Hepatic stellate cell (primary cell): ENCODE measurements around the gene C17orf67.

Experiments used
- DNase-seq: peaks from one replicate; pipeline ENCODE4 v3.0.0; 2011; ENCODE audit warnings: low spot score

Gene C17orf67

DNA sequence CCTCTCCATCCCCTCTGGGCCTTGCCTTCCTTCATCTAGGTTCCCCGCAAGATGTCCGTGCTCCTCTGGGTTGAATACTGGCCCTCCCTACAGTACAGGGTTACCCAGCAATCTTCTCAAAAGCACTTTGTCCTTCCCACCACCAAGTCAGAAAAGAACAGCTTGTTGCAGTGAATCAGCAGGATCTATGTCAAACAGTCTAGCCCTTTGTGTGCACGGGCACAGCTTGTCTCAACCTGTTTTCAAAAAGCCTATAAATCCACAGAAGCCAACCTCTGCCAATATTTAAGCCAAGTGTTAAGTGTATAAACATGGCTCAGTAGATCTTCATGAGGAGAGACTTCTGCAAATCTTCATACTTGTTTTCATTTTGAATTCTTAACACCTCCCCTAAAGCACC, 25.2 kb downstream of the C17orf67 start:
- DNase-seq = no peak

DNA sequence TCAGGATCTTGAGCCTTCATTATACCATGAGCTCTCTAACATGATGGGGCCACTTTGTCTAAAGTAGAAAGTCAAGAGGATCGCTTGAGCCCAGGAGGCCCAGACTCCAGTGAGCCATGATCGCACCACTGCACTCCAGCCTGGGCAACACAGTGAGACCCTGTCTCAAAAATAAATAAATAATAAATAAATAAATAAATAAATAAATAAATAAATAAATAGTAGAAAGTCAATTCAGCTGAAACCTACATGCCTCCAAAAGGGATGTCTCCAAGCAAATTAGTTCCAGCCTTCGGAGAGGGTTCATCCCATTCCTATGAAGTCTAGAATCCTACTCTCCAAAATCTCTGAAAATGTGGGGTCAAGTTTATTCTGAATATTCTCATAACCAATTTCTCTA, 26.0 kb downstream of the C17orf67 start:
- DNase-seq = no peak

DNA sequence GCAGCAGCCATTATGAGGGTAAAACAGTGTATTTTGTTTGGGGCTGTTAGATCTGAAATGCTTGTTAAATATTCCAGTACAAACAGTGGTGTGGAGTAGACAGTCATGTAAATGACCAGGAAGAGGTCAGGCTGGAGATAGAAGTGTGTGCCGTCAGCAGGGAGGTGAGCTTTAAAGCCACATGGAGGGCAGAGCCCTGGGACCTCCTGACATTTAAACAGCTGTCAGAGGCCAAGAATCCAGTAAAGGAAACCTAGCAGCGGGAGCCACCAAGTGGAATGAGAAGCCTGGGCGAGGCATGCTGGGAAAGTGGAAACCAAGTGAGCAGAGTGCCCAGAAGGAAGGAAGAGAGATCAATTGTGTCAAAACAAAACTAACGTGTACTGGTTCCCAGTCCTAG, 26.8 kb downstream of the C17orf67 start:
- no peak for DNase-seq

DNA sequence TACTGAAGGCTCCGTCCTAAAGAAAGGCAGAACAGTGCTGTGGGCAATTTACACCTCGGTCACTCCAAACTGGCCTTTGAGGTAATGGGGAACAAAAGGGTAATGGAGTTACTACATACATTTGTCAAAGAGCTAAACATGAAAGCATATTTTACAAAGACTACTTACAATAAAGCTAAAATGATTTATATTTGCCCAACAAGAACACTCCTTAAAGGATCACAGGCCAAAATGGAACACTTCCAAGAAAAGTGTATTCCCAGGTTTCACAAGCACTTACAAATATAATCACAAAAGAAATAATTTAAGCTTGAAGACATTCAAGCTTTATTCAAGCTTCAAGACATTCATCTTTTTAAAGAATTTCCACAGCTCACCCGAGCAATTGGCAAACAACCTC, 29.3 kb downstream of the C17orf67 start:
- no peak for DNase-seq

- no peak for DNase-seq
These were observed 30.6 kb downstream of the C17orf67 start for GRCh38 chr17:56803071-56803470.

GRCh38 chr17:56801459-56802178, 32.1 kb downstream of the C17orf67 start:
- no peak for DNase-seq

DNA sequence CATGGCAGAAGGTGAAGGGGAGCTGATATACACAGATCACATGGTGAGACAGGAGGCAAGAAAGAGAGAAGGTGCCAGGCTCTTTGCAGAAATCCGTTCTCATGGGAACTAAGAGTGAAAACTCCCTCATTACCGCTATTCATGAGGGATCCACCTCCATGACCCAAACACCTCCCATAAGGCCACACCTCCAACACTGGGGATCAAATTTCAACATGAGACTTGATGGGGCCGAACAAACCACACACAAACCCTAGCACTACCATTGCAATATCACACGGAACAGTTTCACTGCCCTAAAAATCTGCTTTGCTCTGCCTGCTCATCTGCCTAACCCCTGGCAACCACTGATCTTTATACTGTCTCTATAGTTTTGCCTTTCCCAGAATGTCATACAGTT, 34.8 kb downstream of the C17orf67 start:
- DNase-seq = no peak

DNA sequence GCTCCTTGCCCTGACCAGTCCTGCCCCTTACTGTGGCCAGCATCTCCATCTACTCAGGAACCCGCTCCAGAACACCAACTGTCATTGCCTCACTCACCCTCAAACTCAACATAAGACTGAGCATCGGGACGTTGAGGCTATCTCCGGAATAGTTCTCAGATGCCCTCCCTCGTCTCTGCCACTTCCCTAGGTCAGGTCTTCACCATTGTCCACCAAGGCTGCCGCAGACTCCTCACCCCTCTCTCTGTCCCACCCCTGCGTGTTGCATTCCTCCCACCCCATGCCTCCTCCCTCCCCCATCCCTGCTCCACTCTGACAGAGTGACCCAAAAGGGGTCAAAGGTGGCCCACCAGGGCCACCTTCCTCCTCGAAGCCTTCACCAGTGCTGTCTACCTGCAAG, 37.2 kb downstream of the C17orf67 start:
- DNase-seq = no peak

- DNase-seq = no peak
These were observed 38.4 kb downstream of the C17orf67 start for GRCh38 chr17:56795221-56795865.

DNA sequence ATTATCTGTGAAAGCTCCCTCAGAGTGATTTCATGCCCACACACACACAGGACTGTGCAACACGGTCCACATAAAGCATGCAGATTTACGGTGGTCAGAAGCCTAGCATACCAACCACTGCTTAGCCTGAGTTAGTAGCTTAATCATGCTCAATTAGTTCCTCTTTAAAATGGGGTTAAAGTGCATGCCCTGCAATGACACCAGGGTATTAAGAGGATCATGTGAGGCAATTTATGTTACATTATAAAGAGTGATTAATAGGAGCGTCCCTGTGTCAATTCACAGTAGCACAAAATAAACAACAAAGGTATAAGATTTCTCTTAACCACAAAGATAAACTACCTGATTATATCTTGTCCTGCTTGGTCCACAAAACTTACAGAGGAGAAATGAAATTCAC, 39.8 kb downstream of the C17orf67 start:
- no peak for DNase-seq

GRCh38 chr17:56793531-56793930, 40.2 kb downstream of the C17orf67 start:
- no peak for DNase-seq

GRCh38 chr17:56792267-56792666, 41.5 kb downstream of the C17orf67 start:
- DNase-seq = no peak

DNA sequence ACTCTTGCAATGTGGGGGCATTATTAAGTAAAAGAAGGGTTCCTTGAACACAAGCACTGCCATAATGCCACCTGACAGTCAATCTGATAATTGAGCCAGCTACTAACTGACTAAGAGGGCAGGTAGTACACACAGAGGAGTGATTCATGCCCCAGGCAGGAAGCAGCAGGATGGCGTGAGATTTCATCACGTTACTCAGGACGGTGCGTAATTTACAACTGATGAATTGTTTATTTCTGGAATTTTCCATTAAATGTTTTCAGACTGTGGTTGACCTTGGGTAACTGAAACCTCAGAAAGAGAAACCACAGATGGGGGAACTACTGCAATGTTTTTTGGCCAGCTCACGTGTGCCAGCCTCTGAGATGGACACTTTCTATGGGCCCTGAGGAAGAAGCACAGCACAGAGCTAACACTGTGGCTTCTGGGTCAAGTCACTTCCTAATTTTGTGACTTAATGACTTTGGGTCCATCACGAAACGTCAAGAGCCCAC, 46.7 kb downstream of the C17orf67 start:
- DNase-seq = peak; percentile 42

- no peak for DNase-seq
These were observed 47.6 kb downstream of the C17orf67 start for GRCh38 chr17:56785997-56786680.

DNA sequence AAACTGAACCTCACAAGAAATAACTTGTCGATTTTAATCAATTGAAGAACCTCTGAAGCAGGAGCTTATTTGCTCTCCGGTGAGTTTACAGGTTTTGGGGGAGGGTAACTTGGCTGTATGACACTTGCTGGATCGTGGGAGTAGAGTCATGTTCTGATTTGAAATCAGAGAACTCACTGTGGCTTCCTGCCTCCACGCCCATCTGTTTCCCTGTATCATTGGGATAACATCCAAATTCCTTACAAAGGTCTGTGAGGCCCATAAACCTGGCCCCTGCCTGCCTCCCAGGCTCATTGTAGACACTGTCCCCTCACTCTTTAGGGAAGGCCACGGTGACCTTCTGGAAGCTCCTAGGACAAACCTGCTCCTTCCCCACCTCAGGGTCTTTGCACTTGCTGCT, 48.3 kb downstream of the C17orf67 start:
- DNase-seq = no peak

GRCh38 chr17:56782338-56782737, 51.4 kb downstream of the C17orf67 start:
- DNase-seq = no peak

- DNase-seq = no peak
These were observed 51.8 kb downstream of the C17orf67 start for GRCh38 chr17:56781906-56782305.

- DNase-seq = peak; percentile 67
These were observed 53.6 kb downstream of the C17orf67 start for GRCh38 chr17:56779898-56780777.

DNA sequence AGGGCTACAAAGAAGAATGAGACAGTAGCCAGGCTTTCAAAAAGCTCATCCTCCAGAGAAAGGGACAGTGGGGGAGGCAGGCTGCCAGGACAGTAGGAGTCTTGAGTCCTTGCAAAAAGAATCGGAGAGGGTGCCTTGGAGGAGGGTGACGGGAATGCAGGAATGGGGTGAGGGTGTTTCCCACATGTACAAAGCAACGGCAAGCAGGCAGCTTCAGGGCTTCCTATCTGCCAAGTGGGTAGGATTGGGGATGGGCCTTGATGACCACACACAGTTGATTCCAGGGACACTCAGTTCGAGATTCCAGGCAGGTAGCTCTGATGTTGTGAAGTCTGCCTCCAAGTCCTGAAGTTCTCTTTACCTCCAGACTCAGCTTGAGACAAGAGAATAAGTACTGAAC, 54.4 kb downstream of the C17orf67 start:
- DNase-seq = no peak

- no peak for DNase-seq
These were observed 54.8 kb downstream of the C17orf67 start for GRCh38 chr17:56778898-56779297.

DNA sequence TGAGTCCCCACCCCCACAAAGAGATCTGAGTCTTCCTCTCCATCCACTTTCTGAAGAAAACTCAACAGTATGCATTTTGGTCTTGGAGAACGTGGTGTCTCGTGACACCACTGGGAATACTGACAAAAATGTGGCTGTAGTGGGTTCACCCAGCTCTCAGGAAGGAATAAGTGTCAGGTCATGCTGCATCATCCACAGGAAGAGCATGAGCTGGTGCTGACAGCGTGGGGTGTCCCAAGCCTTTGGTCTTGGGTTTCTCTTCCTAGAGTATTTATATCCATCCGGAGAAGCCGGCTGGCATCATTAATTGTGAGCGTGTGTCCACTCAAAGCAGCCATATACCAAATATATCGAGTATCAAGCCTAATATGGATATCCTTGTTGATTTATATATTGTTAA, 55.9 kb downstream of the C17orf67 start:
- peak; percentile 28 for DNase-seq

DNA sequence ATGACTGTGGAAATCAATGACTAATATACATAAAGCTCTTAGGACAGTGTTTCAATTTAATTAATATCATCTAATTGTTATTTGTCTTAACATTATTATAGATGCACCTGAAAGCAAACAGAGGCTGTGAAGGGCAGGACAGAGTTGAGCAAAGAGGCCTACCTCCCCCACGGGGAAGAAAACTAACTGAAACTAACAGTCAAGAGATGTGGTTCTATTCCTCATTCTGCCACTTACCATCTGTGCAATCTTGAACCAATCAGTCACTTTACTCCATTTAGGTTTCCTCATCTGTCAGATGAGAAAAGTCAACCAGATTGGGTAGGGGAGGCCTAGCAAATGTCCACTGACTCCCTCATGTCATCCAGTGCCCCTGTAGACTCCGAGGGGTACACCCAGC, 59.1 kb downstream of the C17orf67 start:
- no peak for DNase-seq
